HepG2 (cell line): ENCODE measurements around the gene ANKS3. TPM values are rescaled to one million over a fixed set of nuclear protein-coding genes. Genes with fewer than 3 reads are reported as not detected.

Source experiments
- EZH2 ChIP-seq: conservative IDR thresholded peaks from 2 replicates; pipeline ENCODE4 v1.6.1; 2012; ENCODE audit warnings: mild to moderate bottlenecking, low read depth, low read length, moderate library complexity
- HOXA3 ChIP-seq: sonication (generic); formaldehyde crosslinking; IDR thresholded peaks from 2 replicates; pipeline ENCODE4 v1.5.0; 2020; ENCODE audit warnings: missing genetic modification reagents
- ISX ChIP-seq: sonication (generic); formaldehyde crosslinking; conservative IDR thresholded peaks from 2 replicates; pipeline ENCODE4 v1.5.0; 2020; ENCODE audit warnings: missing genetic modification reagents
- NCOR1 ChIP-seq: fragments of 200-600 bp; sonication (generic); IDR thresholded peaks from 2 replicates; pipeline ENCODE4 v1.7.0; 2017; ENCODE audit warnings: antibody characterized with exemption, low read length, borderline replicate concordance
- PCBP1 ChIP-seq: fragments of 200-400 bp; formaldehyde crosslinking; IDR thresholded peaks from 2 replicates; pipeline ENCODE4 v1.6.1; 2017; ENCODE audit warnings: mild to moderate bottlenecking, low read depth, low read length, borderline replicate concordance
- SP2 ChIP-seq: sonication (generic); formaldehyde crosslinking; IDR thresholded peaks from 2 replicates; pipeline ENCODE4 v1.5.1; 2020; ENCODE audit warnings: mild to moderate bottlenecking, missing genetic modification reagents
- XRCC5 ChIP-seq: fragments of 200-400 bp; formaldehyde crosslinking; optimal IDR thresholded peaks from 2 replicates; pipeline ENCODE3; 2017; ENCODE audit warnings: mild to moderate bottlenecking, low read length
- ZNF589 ChIP-seq: sonication (generic); formaldehyde crosslinking; conservative IDR thresholded peaks from 2 replicates; pipeline ENCODE4 v1.8.0; 2022; ENCODE audit warnings: mild to moderate bottlenecking, moderate library complexity, missing genetic modification reagents
- polyA plus RNA-seq, 8 experiments: library from polyadenylated mRNA; depleted of rRNA in 3 of 8; stranded (reverse) in 7 of 8; unstranded in 1 of 8; fragments of >200 nt; fragmentation: Illumina TruSeq in 4 of 8; extraction: Trizol in 4 of 8; gene quantifications; 2 replicates each; pipeline versions ENCODE4 v1.2.1 to v1.2.3, GENCODE V29; 2011 to 2016; ENCODE audit warnings: low read depth in 4 of 8, missing spikeins in 1 of 8, mixed read lengths in 1 of 8; ENCODE audit not compliant: insufficient read depth in 1 of 8
- total RNA-seq, 5 experiments: library from RNA; depleted of rRNA; stranded (reverse); fragments of >200 nt; fragmentation: Illumina TruSeq; extraction: Trizol; gene quantifications; 2 replicates each; pipeline ENCODE4 v1.2.3, GENCODE V29; 2016; ENCODE audit warnings: low read depth in 1 of 5
- TF ChIP-seq, protein P1 (sequence below): sonication (generic); formaldehyde crosslinking; IDR thresholded peaks from 2 replicates; pipeline ENCODE4 v1.5.0; 2020; ENCODE audit warnings: mild to moderate bottlenecking, missing genetic modification reagents, moderate library complexity
- TF ChIP-seq, protein P2 (sequence below): sonication (generic); formaldehyde crosslinking; IDR thresholded peaks from 2 replicates; pipeline ENCODE4 v1.5.1; 2020; ENCODE audit warnings: missing genetic modification reagents, mild to moderate bottlenecking, borderline replicate concordance
- TF ChIP-seq, protein P3 (sequence below): sonication (generic); formaldehyde crosslinking; IDR thresholded peaks from 2 replicates; pipeline ENCODE4 v1.4.0; 2020; ENCODE audit warnings: missing genetic modification reagents
- TF ChIP-seq, protein P4 (sequence below), 2 experiments: IDR thresholded peaks; 2 replicates each; pipeline ENCODE4 v1.6.1; 2011 to 2012; ENCODE audit warnings: low read length in 2 of 2, borderline replicate concordance in 1 of 2, low read depth in 1 of 2, mild to moderate bottlenecking in 1 of 2, moderate library complexity in 1 of 2
- TF ChIP-seq, protein P5 (sequence below): sonication (generic); formaldehyde crosslinking; IDR thresholded peaks from 2 replicates; pipeline ENCODE4 v1.9.0; 2021; ENCODE audit warnings: missing genetic modification reagents, borderline replicate concordance
- TF ChIP-seq, protein P6 (sequence below): sonication (generic); formaldehyde crosslinking; IDR thresholded peaks from 2 replicates; pipeline ENCODE4 v1.4.0; 2020; ENCODE audit warnings: missing genetic modification reagents, borderline replicate concordance

Gene ANKS3
- total and polyA plus RNA-seq, 2 of the 13 experiments (the other 11 are each of a cell fraction or from before 2014, with no cell fraction given): 11.4 to 15.9 TPM

DNA sequence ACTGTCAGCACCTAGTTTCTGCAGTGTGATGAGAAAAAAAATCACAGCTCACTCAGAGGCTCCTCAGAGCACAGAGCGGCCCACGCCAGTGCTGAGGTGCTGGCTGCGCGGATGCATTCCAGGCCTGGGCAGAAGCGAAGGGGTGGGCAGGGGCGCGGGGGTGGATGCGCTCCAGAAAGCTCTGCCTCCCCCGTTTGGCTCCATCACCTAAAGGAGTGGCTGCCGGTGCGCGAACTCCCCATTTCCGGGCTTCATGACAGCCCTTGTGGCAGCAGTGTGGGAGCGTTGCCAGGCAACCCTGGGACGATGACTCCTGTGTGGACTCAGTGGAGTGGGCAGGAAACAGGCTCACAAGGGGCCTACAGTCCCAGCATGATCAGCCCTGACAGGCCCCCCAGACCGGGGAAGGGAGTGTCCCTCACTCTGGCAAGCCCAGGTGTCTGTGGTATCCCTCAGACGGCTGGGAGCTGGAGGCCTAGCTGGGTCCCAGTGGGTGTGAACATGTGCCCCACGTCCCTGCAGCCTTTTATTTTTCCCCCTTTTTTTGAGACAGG lies 73.5 kb downstream of the ANKS3 start (continued):
- TF ChIP-seq, protein P1, sequence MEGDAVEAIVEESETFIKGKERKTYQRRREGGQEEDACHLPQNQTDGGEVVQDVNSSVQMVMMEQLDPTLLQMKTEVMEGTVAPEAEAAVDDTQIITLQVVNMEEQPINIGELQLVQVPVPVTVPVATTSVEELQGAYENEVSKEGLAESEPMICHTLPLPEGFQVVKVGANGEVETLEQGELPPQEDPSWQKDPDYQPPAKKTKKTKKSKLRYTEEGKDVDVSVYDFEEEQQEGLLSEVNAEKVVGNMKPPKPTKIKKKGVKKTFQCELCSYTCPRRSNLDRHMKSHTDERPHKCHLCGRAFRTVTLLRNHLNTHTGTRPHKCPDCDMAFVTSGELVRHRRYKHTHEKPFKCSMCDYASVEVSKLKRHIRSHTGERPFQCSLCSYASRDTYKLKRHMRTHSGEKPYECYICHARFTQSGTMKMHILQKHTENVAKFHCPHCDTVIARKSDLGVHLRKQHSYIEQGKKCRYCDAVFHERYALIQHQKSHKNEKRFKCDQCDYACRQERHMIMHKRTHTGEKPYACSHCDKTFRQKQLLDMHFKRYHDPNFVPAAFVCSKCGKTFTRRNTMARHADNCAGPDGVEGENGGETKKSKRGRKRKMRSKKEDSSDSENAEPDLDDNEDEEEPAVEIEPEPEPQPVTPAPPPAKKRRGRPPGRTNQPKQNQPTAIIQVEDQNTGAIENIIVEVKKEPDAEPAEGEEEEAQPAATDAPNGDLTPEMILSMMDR (CRISPR knock-in tag): peak; percentile 16; the same call in 1 of the 2 replicates
- TF ChIP-seq SP2 (no peak), ZNF589 (CRISPR knock-in tag) (no peak), ISX (no peak), PCBP1 (no peak), EZH2 (no peak), HOXA3 (peak; percentile 59; the same call in 1 of the 2 replicates), XRCC5 (peak; percentile 17), NCOR1 (no peak; the same call in 1 of the 2 replicates)
- TF ChIP-seq, protein P2, sequence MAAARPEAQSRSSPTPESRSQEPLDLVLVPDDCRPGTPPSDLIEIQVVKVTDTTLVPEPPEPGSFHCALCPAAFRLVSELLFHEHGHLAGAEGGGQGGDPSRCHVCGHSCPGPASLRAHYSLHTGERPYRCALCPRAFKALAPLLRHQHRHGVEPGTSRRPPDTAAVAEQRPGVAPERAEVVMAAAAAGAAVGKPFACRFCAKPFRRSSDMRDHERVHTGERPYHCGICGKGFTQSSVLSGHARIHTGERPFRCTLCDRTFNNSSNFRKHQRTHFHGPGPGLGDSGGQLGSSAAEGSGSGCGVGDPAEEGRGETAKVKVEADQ (CRISPR knock-in tag): no peak
- TF ChIP-seq, protein P3, sequence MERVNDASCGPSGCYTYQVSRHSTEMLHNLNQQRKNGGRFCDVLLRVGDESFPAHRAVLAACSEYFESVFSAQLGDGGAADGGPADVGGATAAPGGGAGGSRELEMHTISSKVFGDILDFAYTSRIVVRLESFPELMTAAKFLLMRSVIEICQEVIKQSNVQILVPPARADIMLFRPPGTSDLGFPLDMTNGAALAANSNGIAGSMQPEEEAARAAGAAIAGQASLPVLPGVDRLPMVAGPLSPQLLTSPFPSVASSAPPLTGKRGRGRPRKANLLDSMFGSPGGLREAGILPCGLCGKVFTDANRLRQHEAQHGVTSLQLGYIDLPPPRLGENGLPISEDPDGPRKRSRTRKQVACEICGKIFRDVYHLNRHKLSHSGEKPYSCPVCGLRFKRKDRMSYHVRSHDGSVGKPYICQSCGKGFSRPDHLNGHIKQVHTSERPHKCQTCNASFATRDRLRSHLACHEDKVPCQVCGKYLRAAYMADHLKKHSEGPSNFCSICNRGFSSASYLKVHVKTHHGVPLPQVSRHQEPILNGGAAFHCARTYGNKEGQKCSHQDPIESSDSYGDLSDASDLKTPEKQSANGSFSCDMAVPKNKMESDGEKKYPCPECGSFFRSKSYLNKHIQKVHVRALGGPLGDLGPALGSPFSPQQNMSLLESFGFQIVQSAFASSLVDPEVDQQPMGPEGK (CRISPR knock-in tag): peak; percentile 55
- TF ChIP-seq, protein P4, sequence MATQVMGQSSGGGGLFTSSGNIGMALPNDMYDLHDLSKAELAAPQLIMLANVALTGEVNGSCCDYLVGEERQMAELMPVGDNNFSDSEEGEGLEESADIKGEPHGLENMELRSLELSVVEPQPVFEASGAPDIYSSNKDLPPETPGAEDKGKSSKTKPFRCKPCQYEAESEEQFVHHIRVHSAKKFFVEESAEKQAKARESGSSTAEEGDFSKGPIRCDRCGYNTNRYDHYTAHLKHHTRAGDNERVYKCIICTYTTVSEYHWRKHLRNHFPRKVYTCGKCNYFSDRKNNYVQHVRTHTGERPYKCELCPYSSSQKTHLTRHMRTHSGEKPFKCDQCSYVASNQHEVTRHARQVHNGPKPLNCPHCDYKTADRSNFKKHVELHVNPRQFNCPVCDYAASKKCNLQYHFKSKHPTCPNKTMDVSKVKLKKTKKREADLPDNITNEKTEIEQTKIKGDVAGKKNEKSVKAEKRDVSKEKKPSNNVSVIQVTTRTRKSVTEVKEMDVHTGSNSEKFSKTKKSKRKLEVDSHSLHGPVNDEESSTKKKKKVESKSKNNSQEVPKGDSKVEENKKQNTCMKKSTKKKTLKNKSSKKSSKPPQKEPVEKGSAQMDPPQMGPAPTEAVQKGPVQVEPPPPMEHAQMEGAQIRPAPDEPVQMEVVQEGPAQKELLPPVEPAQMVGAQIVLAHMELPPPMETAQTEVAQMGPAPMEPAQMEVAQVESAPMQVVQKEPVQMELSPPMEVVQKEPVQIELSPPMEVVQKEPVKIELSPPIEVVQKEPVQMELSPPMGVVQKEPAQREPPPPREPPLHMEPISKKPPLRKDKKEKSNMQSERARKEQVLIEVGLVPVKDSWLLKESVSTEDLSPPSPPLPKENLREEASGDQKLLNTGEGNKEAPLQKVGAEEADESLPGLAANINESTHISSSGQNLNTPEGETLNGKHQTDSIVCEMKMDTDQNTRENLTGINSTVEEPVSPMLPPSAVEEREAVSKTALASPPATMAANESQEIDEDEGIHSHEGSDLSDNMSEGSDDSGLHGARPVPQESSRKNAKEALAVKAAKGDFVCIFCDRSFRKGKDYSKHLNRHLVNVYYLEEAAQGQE (IDR thresholded peaks at IDR 0.05; ENCODE audit: borderline replicate concordance in 1 of 2, low read depth in 1 of 2, low read length in 2 of 2): no peak
- TF ChIP-seq, protein P5, sequence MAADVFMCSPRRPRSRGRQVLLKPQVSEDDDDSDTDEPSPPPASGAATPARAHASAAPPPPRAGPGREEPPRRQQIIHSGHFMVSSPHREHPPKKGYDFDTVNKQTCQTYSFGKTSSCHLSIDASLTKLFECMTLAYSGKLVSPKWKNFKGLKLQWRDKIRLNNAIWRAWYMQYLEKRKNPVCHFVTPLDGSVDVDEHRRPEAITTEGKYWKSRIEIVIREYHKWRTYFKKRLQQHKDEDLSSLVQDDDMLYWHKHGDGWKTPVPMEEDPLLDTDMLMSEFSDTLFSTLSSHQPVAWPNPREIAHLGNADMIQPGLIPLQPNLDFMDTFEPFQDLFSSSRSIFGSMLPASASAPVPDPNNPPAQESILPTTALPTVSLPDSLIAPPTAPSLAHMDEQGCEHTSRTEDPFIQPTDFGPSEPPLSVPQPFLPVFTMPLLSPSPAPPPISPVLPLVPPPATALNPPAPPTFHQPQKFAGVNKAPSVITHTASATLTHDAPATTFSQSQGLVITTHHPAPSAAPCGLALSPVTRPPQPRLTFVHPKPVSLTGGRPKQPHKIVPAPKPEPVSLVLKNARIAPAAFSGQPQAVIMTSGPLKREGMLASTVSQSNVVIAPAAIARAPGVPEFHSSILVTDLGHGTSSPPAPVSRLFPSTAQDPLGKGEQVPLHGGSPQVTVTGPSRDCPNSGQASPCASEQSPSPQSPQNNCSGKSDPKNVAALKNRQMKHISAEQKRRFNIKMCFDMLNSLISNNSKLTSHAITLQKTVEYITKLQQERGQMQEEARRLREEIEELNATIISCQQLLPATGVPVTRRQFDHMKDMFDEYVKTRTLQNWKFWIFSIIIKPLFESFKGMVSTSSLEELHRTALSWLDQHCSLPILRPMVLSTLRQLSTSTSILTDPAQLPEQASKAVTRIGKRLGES (CRISPR knock-in tag): no peak
- TF ChIP-seq, protein P6, sequence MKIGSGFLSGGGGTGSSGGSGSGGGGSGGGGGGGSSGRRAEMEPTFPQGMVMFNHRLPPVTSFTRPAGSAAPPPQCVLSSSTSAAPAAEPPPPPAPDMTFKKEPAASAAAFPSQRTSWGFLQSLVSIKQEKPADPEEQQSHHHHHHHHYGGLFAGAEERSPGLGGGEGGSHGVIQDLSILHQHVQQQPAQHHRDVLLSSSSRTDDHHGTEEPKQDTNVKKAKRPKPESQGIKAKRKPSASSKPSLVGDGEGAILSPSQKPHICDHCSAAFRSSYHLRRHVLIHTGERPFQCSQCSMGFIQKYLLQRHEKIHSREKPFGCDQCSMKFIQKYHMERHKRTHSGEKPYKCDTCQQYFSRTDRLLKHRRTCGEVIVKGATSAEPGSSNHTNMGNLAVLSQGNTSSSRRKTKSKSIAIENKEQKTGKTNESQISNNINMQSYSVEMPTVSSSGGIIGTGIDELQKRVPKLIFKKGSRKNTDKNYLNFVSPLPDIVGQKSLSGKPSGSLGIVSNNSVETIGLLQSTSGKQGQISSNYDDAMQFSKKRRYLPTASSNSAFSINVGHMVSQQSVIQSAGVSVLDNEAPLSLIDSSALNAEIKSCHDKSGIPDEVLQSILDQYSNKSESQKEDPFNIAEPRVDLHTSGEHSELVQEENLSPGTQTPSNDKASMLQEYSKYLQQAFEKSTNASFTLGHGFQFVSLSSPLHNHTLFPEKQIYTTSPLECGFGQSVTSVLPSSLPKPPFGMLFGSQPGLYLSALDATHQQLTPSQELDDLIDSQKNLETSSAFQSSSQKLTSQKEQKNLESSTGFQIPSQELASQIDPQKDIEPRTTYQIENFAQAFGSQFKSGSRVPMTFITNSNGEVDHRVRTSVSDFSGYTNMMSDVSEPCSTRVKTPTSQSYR: no peak
